GM11168 (cell line): ENCODE data around the gene ACOT8.
"Not testable (repeated sequence)": the region's sequence is repeated elsewhere in the genome, so short reads cannot be mapped to it uniquely, and the experiment has no call there.

Experiments
- in situ Hi-C: fragments of 300-500 bp; cut with MboI; formaldehyde crosslinking; loops from one replicate; pipeline ENCODE4 v1.12.0; 2022; ENCODE audit warnings: low sequenced_read_pairs; ENCODE audit not compliant: unreplicated experiment

Gene ACOT8

GRCh38 chr20:45798935-45799642 lies 58.1 kb downstream of the ACOT8 start:
- in situ Hi-C loops: no loop called here

GRCh38 chr20:45797955-45798354 lies 59.2 kb downstream of the ACOT8 start:
- in situ Hi-C loops: not testable (repeated sequence)

GRCh38 chr20:45797510-45797909 lies 59.7 kb downstream of the ACOT8 start:
- in situ Hi-C loops: not testable (repeated sequence)

DNA sequence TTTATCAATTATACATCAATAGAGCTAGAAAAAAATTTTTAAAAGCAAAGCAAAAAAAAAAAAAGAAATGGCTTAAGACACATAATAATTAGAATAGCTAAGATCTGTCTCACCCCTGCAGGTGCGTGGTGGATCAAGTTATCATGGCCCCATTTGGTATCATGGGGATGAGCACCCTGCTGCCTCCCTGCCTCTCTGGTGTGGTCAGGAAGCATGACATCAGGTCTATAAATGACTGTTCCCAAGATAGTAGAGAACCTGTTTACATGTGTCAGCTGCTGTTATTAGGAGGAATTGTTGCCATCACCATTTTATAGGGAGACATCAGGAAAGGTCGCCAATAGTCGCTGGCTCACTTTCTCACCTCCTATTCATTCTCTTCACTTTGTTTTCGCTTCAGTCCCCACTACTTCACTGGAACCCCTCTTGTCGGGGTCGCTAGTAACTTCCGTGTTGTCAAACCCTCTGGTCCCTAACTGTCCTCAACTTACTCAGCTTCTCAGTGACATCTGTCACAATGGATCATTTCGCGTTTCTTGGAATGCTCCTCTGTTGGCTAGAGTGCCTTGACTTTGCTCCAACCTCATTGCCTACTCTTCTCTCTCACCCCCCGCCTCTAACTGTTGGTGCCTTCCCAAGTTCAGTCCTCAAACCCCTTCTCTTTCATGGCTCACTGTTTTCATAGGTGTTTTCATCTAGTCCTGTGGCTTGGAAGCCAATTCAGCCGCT lies 60.7 kb downstream of the ACOT8 start:
- in situ Hi-C loops: no loop called here

DNA sequence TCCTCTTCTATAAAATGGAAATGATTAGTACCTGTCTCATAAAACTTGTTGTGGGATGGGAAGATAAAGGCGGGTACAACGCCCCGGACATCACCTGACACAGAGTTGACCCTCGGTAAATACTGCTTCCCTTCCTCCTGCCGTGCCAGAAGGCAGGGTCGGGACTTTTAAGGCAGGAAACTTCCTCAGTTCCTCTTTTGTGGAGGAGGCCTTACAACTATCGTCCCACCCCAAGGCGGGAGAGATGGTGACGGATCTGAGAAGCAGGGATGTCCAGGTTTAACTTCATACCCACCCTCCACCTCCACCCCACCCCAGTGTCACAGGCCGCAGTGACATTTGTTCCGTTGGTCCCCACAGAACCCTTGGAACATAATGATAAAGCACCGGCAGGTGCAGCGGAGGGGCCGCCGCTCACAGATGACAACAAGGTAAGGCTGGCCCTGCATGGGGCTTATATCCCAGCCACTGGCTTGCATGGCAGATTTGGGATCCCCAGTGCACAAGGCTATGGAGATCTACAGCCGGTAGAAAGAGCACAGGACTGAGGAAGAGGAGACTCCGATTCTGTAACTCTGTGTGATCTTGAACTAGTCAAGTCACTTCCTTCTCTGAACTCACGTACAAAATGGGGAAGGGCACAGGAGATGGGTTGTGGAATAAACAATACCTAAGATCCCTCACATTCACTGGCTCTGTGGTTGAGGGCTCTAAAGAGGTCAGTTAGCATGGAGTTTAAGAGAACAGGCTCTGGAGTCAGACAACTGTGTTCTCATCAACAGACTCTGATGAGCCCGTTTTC lies 64.7 kb downstream of the ACOT8 start:
- in situ Hi-C loops: no loop called here
